Stimulated activated naive CD4-positive, alpha-beta T cell (primary cell): ENCODE results near the gene NSL1.
A peak's percentile ranks its signal among the peaks of the same experiment; 100 is the strongest.
"Not testable (repeated sequence)": the region's sequence is repeated elsewhere in the genome, so short reads cannot be mapped to it uniquely, and the experiment has no call there.

Source experiments
- DNase-seq, 6 experiments: peaks; one replicate each; lab custom pipeline; 2025; lab: John Stamatoyannopoulos, UW

NSL1 gene

GRCh38 chr1:212791676-212792395 is at the start of gene NSL1, which contains the start of gene TATDN3:
Gene NSL1, minus strand, starts transcription at chr1:212791777. Its CDS starts 14 bp downstream, at chr1:212791763.
Gene TATDN3, plus strand, starts transcription at chr1:212791894. Its CDS starts 28 bp downstream, at chr1:212791922.
- peak; percentile 77 to 97 (median 89) for DNase-seq

GRCh38 chr1:212838145-212838544 is 46.6 kb upstream of the NSL1 start:
- no peak for DNase-seq

GRCh38 chr1:212833211-212834207 is 41.9 kb upstream of the NSL1 start:
- DNase-seq, result not testable (repeated sequence)

- DNase-seq, result no peak
Observed at GRCh38 chr1:212828395-212828794, 36.8 kb upstream of the NSL1 start.

- no peak for DNase-seq
Observed at GRCh38 chr1:212827831-212828278, 36.3 kb upstream of the NSL1 start.

- DNase-seq, result no peak
Observed at GRCh38 chr1:212827171-212827776, 35.7 kb upstream of the NSL1 start.

GRCh38 chr1:212825798-212826452 is 34.3 kb upstream of the NSL1 start:
- no peak for DNase-seq

- DNase-seq, result no peak
Observed at GRCh38 chr1:212824201-212824600, 32.6 kb upstream of the NSL1 start.

- no peak for DNase-seq
Observed at GRCh38 chr1:212822956-212823355, 31.4 kb upstream of the NSL1 start.

- DNase-seq, result no peak
Observed at GRCh38 chr1:212820969-212821368, 29.4 kb upstream of the NSL1 start.

- no peak for DNase-seq
Observed at GRCh38 chr1:212819726-212820125, 28.1 kb upstream of the NSL1 start.

GRCh38 chr1:212816567-212817278 is 25.1 kb upstream of the NSL1 start:
- DNase-seq, result no peak

- DNase-seq, result no peak
Observed at GRCh38 chr1:212814537-212815334, 23.2 kb upstream of the NSL1 start.

- no peak for DNase-seq
Observed at GRCh38 chr1:212805767-212806166, 14.2 kb upstream of the NSL1 start.

GRCh38 chr1:212797681-212798080 is 6.1 kb upstream of the NSL1 start:
- DNase-seq, result no peak

- no peak for DNase-seq
Observed at GRCh38 chr1:212794561-212795014, 3.0 kb upstream of the NSL1 start.

GRCh38 chr1:212792396-212792908 is 875 bp upstream of the NSL1 start:
- no peak for DNase-seq

GRCh38 chr1:212791261-212791675 is 309 bp downstream of the NSL1 start:
- no peak for DNase-seq

- no peak for DNase-seq
Observed at GRCh38 chr1:212785871-212786270, 5.7 kb downstream of the NSL1 start.

- no peak for DNase-seq
Observed at GRCh38 chr1:212783976-212784375, 7.6 kb downstream of the NSL1 start.
